ENCODE results near the gene DPP6. TPM values are rescaled to one million over a fixed set of nuclear protein-coding genes. Genes with fewer than 3 reads are reported as not detected.

DPP6 gene
- total and polyA plus RNA-seq, 8 donors = 0.29 to 1.2 (median 0.57) TPM

GRCh38 chr7:154862153-154862791 is 810.1 kb downstream of the DPP6 start:
- no peak overlapping the region for H3K4me3 ChIP-seq
- H3K4me1 ChIP-seq = no peaks in the 10 kb centered on the region
- H3K27me3 ChIP-seq = peaks cover 0 to 20% of the 10 kb centered on the region in 2 donors
- ATAC-seq = no peak
- H3K27ac ChIP-seq = no peak overlapping the region
- H3K36me3 ChIP-seq = no peaks in the 10 kb centered on the region
- no peaks in the 10 kb centered on the region for H3K9me3 ChIP-seq
- intact Hi-C loops (cut with DNase I) = no loop called here
- TF ChIP-seq, protein P1, sequence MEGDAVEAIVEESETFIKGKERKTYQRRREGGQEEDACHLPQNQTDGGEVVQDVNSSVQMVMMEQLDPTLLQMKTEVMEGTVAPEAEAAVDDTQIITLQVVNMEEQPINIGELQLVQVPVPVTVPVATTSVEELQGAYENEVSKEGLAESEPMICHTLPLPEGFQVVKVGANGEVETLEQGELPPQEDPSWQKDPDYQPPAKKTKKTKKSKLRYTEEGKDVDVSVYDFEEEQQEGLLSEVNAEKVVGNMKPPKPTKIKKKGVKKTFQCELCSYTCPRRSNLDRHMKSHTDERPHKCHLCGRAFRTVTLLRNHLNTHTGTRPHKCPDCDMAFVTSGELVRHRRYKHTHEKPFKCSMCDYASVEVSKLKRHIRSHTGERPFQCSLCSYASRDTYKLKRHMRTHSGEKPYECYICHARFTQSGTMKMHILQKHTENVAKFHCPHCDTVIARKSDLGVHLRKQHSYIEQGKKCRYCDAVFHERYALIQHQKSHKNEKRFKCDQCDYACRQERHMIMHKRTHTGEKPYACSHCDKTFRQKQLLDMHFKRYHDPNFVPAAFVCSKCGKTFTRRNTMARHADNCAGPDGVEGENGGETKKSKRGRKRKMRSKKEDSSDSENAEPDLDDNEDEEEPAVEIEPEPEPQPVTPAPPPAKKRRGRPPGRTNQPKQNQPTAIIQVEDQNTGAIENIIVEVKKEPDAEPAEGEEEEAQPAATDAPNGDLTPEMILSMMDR (IDR thresholded peaks at IDR 0.05) = no peak
- DNase-seq = no peak

GRCh38 chr7:154863766-154864522 is 811.7 kb downstream of the DPP6 start:
- TF ChIP-seq, protein P1 (IDR thresholded peaks at IDR 0.05) = no peak
- H3K4me3 ChIP-seq = no peak overlapping the region
- H3K4me1 ChIP-seq = no peaks in the 10 kb centered on the region
- peaks cover 0 to 36% of the 10 kb centered on the region in 2 donors for H3K27me3 ChIP-seq
- no peak overlapping the region for H3K27ac ChIP-seq
- no peaks in the 10 kb centered on the region for H3K9me3 ChIP-seq
- H3K36me3 ChIP-seq = no peaks in the 10 kb centered on the region
- DNase-seq (no peak), ATAC-seq (no peak)
- intact Hi-C loops (cut with DNase I) = no loop called here

DNA sequence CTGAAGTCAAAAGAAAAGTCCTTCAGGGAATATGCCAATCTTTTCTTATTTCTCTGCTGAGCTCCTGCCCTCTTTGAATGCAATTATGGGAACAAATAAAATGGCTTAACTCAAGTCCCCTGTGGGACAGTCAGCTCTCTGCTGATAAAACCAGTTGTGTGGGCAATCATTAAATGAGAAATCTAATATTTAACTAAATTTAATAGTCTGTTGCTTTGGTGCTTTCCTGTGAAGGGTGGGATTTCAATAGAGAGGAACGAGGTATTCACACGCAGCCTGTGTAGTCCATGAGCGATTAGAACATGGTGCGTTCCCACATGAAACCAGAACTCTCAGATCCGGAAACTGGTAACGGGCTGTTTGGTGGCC is 812.3 kb downstream of the DPP6 start:
- Histone ChIP-seq H3K36me3 (no peaks in the 10 kb centered on the region), H3K27me3 (peaks cover 0 to 42% of the 10 kb centered on the region in 2 donors), H3K4me1 (no peaks in the 10 kb centered on the region), H3K27ac (no peak overlapping the region), H3K9me3 (no peaks in the 10 kb centered on the region), H3K4me3 (no peak overlapping the region)
- intact Hi-C loops (cut with DNase I) = no loop called here
- ATAC-seq (no peak), DNase-seq (no peak)
- TF ChIP-seq, protein P1 (IDR thresholded peaks at IDR 0.05) = no peak

DNA sequence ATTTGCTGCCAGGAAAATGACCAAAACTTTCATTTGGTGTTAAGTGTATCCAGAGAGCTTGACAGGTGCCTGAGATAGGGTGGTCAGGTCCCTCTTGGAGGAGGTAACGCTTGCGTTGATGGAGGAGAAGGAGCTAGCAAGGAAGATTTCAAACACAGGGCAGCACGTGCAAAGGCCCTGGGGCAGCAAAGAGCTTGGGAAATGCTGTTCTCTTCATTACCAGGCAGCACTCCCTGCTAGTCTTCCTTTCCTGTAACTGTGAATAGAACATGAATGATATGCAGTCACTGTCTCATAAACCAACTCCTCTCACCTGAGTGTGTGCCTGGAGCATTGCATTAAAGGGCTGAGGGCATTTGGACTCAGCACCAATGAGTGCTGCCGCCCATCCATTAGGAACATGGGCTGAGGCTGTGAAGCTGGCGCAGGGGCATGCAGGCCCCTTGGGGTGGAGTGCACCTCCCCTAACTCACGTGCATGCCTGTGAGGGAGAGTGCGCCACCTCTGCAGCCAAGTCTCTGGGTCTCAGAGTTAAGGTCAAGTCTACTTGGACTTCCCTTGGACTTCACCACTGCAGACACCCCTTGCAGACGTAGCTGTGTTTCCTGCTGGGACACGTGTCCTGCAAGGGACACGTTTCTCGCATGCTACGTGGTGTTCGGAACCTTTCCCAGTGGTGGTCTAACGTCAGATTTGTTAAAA is 813.9 kb downstream of the DPP6 start:
- intact Hi-C loops (cut with DNase I) = no loop called here

More for the DNA sequence above, 813.9 kb downstream of the DPP6 start:
- ATAC-seq (no peak), DNase-seq (no peak)
- no peaks in the 10 kb centered on the region for H3K9me3 ChIP-seq
- H3K4me3 ChIP-seq = no peak overlapping the region
- peaks cover 0 to 48% of the 10 kb centered on the region in 2 donors for H3K27me3 ChIP-seq
- H3K27ac ChIP-seq = no peak overlapping the region
- H3K4me1 ChIP-seq = no peaks in the 10 kb centered on the region
- TF ChIP-seq, protein P1 (IDR thresholded peaks at IDR 0.05) = no peak
- no peaks in the 10 kb centered on the region for H3K36me3 ChIP-seq

Data from left lung (tissue), 10 donors.